Cerebellar nuclear complex (tissue), 1 donor: ENCODE data around the gene KCNK4.
A peak's percentile ranks its signal among the peaks of the same experiment; 100 is the strongest.

Source experiments
- DNase-seq, 2 experiments: peaks; one replicate each; lab custom pipeline; 2025; lab: John Stamatoyannopoulos, UW

KCNK4 gene

DNA sequence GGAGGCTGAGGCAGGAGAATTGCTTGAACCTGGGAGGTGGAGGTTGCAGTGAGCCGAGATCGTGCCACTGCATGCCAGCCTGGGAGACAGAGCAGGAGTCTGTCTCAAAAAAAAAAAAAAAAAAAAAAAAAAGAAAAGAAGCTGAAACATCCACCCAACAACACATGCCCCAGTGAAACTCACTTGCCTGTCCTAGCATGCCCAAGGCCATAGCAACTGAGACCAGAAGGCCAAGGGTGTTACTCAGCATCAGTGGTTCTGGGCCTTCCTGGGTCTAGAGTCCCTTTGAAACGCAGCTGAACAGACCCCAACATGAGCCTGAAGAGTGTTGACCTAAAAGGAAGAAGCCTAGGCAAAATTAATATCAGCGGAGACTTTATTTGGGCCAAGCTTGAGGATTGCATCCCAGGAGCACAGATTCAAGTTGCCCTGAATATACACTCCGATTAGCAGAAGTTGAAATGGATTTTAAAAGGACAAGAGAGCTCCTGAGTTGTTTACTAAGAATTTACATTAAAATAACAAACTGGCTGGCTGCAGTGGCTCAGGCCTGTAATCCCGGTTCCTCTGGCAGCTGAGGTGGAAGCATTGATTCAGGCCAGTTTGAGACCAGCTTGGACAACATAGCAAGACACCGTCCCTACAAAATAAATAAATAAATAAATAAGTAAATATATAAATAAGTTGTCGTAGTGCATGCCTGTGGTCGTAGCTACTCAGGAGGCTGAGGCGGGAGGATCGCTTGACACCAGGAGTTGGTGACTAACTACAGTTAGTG is 33.8 kb downstream of the KCNK4 start:
- DNase-seq = no peak

DNA sequence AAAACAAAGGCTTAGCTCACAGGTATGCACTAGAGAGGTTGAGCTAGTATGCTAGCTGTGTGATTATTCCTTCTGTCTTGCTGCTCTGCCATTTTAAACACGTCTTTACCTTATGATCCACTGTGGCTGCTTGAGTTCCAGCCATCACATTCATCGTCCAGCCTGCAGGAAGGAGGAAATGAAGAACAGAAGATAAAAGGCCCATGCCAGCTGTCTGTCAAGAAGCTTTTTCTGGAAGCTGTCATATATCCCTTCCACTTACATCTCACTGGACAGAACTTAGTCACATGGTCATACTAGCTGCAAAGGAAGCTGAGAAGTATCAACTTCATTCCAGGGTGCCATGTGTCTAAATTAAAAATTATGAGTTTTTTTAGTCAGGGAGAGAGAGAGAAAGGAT is 36.3 kb downstream of the KCNK4 start:
- no peak for DNase-seq

GRCh38 chr11:64327993-64328392 is 36.9 kb downstream of the KCNK4 start:
- no peak for DNase-seq

GRCh38 chr11:64330888-64331287 is 39.8 kb downstream of the KCNK4 start:
- DNase-seq = no peak

GRCh38 chr11:64331569-64332371 is 40.7 kb downstream of the KCNK4 start:
- no peak for DNase-seq

DNA sequence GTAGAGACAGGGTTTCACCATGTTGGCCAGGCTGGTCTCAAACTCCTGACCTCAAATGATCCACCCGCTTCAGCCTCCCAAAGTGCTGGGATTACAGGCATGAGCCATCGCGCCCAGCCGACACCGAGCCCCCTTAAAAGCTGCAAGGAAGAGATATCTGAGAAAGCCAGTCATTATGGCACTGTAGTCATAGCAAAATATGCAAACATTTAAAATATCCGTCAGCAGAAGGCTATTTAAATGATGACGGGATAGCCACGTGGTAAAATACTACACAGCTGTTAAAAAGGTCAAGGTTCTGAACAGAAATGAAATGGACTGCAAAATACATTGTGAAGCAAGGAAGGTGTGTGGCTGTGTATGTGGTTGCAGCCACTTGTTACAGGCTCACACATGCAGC is 42.5 kb downstream of the KCNK4 start:
- DNase-seq = no peak

DNA sequence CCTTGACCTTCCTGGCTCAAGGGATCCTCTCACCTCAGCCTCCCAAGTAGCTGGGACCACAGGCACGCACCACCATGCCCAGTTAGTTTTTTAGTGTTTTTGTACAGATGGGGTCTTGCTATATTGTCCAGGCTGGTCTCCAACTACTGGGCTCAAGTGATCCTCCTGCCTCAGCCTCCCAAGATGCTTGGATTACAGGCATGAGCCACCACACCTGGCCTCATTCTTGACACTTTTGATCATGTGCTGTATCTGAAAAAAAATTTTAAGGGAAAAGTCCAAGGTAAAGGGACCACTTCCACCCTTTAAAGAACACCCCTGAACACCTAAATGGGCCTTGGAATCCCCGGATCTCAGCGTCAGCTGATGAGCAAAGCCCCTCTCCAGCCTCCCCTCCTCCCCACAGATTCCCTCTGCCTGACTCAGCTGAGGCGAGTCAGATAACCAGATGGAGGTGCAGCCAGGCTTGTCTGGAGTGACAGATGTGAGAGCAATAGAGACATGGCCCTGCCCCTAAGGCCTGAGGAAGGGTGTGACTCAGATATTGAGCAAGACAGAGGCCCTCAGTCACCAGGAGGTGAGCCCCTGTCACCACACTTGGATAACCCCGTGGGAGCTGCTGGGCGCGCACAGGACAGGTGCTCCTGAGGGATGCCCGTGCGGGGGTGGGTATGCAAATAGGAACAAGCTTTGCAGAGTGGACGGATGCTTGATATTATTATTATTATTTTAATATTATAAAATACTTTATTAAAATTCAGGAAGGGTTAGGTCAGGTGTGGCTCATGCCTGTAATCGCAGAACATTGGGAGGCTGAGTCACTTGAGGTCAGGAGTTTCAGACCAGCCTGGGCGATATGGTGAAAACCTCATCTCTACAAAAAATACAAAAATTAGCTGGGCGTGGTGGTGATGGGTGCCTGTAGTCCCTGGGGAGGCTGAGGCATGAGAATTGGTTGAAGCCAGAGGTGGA is 43.9 kb downstream of the KCNK4 start:
- DNase-seq = no peak

DNA sequence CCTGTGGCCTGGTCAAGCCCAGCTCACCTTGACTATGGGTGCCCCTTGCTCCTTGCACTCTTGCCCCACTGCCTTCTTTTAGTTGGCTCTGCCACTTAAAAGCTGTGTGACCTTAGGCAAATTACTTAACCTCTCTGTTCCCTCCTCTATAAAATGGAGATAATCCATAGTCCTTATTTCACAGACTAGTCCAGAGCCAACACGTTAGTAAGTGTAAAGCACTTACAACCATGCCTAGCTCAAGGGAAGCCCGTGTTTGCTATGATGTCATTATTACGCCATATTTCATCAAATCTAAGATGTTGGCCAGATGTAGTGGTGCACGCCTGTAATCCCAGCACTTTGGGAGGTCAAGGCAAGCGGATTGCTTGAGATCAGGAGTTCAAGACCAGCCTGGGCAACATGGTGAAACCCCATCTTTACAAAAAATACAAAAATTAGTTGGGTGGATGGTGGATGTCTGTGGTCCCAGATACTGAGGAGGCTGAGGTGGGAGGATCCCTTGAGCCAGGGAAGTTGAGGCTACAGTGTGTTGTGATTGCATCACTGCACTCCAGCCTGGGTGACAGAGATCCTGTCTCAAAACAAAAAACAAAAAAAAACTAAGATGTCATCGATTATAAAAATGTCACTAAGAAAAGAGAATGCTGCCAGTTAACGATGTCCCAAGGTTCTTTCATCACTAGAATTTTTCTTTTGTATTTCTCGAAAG is 46.6 kb downstream of the KCNK4 start:
- DNase-seq = no peak

- no peak for DNase-seq
Measured at GRCh38 chr11:64338716-64339115, 47.6 kb downstream of the KCNK4 start.

GRCh38 chr11:64339286-64339685 is 48.2 kb downstream of the KCNK4 start:
- DNase-seq = no peak

DNA sequence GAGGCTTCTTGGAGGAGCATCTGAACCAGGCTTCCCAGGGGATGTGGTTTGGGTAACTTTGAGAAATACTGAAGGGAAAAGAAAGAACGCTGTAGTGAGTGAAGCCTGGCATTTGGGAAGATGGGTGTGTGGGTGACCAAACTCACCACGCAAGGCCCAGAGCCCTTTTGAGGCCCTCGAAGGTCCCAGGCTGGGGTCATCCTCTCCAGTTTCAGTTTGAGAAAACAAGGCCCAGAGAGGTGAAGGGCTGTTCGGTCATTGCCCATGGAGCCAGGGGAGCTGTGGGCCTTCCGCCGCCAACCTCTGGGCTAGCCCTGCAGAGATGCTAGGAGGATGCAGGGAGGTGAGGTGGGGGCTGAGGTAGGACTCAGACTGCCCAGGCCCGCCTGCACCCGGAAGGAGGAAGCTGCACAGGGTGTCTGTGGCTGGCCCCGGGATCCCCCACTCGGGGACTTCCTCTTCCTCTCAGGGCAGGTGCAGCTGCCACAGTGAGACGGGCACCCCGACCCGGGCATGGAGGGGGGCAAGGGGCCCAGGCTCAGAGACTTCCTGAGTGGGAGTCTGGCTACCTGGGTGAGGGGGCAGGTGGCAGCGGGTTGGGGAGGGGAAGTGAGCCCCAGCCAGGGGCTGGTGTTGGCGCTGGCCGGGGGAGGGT is 48.8 kb downstream of the KCNK4 start, which contains the start of gene CCDC88B:
Gene CCDC88B, plus strand, starts transcription at position 451 of the 655 bp plus-strand sequence. Its CDS starts 63 bp downstream, at position 514.
- DNase-seq = no peak

DNA sequence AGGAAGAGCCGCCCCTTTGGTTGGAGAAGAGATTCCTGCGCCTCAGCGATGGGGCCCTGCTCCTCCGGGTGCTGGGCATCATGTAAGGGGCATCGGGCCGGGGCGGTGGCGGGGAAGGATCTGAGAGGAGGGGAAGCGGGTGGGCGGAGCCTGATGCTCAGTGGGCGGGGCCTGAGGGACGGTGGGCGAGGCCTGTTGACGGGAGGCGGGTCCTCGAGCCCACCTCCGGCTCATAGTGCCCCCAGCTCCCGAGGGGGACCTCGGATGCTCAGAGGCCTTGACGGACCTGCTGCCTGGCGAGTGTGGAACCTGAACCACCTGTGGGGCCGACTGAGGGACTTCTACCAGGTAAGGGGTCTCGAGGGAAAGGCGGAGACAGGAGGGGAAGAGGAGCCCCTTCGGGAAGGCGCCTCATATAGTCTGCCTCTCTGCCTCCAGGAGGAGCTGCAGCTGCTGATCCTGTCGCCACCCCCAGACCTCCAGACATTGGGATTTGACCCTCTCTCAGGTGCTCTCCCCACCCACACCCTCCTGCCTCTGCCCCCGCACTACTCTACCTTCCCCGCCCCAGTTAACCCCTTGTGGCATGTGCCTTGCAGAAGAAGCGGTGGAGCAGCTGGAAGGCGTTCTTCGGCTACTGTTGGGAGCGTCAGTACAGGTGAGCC is 49.7 kb downstream of the KCNK4 start:
- no peak for DNase-seq

GRCh38 chr11:64341429-64341828 is 50.3 kb downstream of the KCNK4 start:
- DNase-seq = no peak

GRCh38 chr11:64341851-64342791 is 51.0 kb downstream of the KCNK4 start:
- peak in 1 of 2 experiments; percentile 60 for DNase-seq

- DNase-seq = no peak
Measured at GRCh38 chr11:64342869-64343745, 52.0 kb downstream of the KCNK4 start.

- no peak for DNase-seq
Measured at GRCh38 chr11:64343767-64344559, 52.9 kb downstream of the KCNK4 start.

DNA sequence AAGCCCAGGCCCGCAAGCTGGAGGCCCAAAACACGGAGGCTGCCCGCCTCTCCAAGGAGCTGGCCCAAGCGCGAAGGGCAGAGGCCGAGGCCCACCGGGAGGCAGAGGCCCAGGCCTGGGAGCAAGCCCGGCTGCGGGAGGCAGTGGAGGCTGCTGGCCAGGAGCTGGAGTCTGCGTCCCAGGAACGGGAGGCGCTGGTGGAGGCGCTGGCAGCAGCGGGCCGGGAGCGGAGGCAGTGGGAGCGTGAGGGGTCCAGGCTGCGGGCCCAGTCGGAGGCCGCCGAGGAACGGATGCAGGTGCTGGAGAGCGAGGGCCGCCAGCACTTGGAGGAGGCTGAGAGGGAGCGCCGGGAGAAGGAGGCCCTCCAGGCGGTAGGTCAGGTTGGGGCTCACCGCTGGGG is 53.7 kb downstream of the KCNK4 start:
- DNase-seq = no peak
